ENCODE measurements around the gene MCM10. TPM values are rescaled to one million over a fixed set of nuclear protein-coding genes. Genes with fewer than 3 reads are reported as not detected.

MCM10 gene
- total and polyA plus RNA-seq, 9 donors, result 0.20 to 1.7 (median 0.53) TPM; not detected in 2

GRCh38 chr10:13221572-13221971 lies 60.2 kb downstream of the MCM10 start:
- H3K27ac ChIP-seq, result no peak overlapping the region
- intact Hi-C loops (cut with DNase I), result no loop called here
- no peaks in the 10 kb centered on the region for H3K27me3 ChIP-seq
- H3K36me3 ChIP-seq, result no peaks in the 10 kb centered on the region
- 91 to 92% (median 92%) methylated on average over 8 of the region's 8 CpGs for WGBS, 3 donors
- H3K9me3 ChIP-seq, result no peaks in the 10 kb centered on the region
- peaks cover 2% of the 10 kb centered on the region for H3K4me1 ChIP-seq (ENCODE audit: insufficient read depth)
- no peak overlapping the region for H3K4me3 ChIP-seq
- no peak for DNase-seq
- TF ChIP-seq, protein P1, sequence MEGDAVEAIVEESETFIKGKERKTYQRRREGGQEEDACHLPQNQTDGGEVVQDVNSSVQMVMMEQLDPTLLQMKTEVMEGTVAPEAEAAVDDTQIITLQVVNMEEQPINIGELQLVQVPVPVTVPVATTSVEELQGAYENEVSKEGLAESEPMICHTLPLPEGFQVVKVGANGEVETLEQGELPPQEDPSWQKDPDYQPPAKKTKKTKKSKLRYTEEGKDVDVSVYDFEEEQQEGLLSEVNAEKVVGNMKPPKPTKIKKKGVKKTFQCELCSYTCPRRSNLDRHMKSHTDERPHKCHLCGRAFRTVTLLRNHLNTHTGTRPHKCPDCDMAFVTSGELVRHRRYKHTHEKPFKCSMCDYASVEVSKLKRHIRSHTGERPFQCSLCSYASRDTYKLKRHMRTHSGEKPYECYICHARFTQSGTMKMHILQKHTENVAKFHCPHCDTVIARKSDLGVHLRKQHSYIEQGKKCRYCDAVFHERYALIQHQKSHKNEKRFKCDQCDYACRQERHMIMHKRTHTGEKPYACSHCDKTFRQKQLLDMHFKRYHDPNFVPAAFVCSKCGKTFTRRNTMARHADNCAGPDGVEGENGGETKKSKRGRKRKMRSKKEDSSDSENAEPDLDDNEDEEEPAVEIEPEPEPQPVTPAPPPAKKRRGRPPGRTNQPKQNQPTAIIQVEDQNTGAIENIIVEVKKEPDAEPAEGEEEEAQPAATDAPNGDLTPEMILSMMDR (IDR thresholded peaks at IDR 0.05), result no peak
- no peak for TF ChIP-seq EP300 (IDR thresholded peaks at IDR 0.05)
- no peak for TF ChIP-seq POLR2A (IDR thresholded peaks at IDR 0.05)

DNA sequence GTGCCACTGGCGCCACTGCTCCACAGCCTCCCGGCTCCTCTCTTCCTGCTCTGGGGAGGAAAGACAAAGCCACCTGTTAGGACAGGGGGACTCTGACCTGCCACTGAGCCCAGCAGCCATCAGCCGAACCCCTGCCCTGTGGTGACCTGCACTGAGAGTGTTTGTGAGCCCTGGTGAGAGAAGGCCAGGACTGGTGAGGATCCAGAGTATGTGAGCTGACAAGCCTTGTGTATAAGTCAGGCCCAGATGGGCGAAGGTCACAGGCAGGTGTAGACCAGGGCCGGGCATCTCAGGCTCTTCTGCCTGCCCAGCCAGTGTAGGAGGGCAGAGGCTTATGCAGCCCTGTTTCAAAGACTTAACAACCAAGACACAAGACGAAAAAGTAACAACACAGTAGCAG lies 60.8 kb downstream of the MCM10 start:
- DNase-seq, result no peak

GRCh38 chr10:13222566-13222965 lies 61.2 kb downstream of the MCM10 start:
- WGBS, 3 donors, result 93 to 95% (median 94%) methylated on average over 7 of the region's 7 CpGs
- intact Hi-C loops (cut with DNase I), result no loop called here
- TF ChIP-seq EP300 (IDR thresholded peaks at IDR 0.05) (no peak), POLR2A (IDR thresholded peaks at IDR 0.05) (no peak)
- TF ChIP-seq, protein P1 (IDR thresholded peaks at IDR 0.05), result no peak

More for the DNA sequence above, 60.8 kb downstream of the MCM10 start:
- intact Hi-C loops (cut with DNase I), result no loop called here
- 92 to 96% (median 93%) methylated on average over 6 of the region's 6 CpGs for WGBS, 3 donors
- no peak for TF ChIP-seq EP300 (IDR thresholded peaks at IDR 0.05)
- TF ChIP-seq, protein P1 (IDR thresholded peaks at IDR 0.05), result no peak
- Histone ChIP-seq H3K36me3 (no peaks in the 10 kb centered on the region), H3K27ac (no peak overlapping the region), H3K9me3 (no peaks in the 10 kb centered on the region), H3K4me3 (no peak overlapping the region), H3K4me1 (ENCODE audit: insufficient read depth) (peaks cover 5% of the 10 kb centered on the region), H3K27me3 (no peaks in the 10 kb centered on the region)

DNA sequence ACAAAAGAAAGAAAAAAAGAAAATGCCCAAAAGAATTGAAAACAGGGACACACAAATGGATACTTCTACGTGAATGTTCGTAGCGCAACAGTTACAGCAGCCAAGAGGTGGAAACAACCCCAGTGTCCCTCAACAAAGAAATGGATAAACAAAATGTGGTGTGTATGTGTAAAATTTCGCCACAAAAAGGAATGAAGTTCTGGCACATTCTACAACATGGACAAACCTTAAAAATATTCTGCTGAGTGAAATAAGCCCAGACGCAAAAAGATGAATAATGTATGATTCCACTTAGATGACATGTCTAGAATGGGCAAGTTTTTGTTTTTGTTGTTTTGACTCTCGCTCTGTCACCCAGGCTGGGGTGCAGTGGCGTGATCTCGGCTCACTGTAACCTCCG lies 61.9 kb downstream of the MCM10 start:
- 94 to 96% (median 95%) methylated on average over 9 of the region's 9 CpGs for WGBS, 3 donors
- no peaks in the 10 kb centered on the region for H3K9me3 ChIP-seq
- DNase-seq, result no peak

More at GRCh38 chr10:13222566-13222965, 61.2 kb downstream of the MCM10 start:
- H3K4me3 ChIP-seq, result no peak overlapping the region
- H3K36me3 ChIP-seq, result no peaks in the 10 kb centered on the region
- no peaks in the 10 kb centered on the region for H3K9me3 ChIP-seq
- H3K27me3 ChIP-seq, result no peaks in the 10 kb centered on the region
- peaks cover 5% of the 10 kb centered on the region for H3K4me1 ChIP-seq (ENCODE audit: insufficient read depth)
- no peak overlapping the region for H3K27ac ChIP-seq
- DNase-seq, result no peak

More for the DNA sequence above, 61.9 kb downstream of the MCM10 start:
- Histone ChIP-seq H3K27ac (no peak overlapping the region), H3K4me3 (no peak overlapping the region), H3K36me3 (no peaks in the 10 kb centered on the region), H3K27me3 (no peaks in the 10 kb centered on the region), H3K4me1 (ENCODE audit: insufficient read depth) (peaks cover 5% of the 10 kb centered on the region)
- TF ChIP-seq POLR2A (IDR thresholded peaks at IDR 0.05), result no peak
- no peak for TF ChIP-seq EP300 (IDR thresholded peaks at IDR 0.05)
- TF ChIP-seq, protein P1 (IDR thresholded peaks at IDR 0.05), result no peak
- intact Hi-C loops (cut with DNase I), result no loop called here
